ENCODE measurements around the gene ADAM29.

Gene ADAM29

DNA sequence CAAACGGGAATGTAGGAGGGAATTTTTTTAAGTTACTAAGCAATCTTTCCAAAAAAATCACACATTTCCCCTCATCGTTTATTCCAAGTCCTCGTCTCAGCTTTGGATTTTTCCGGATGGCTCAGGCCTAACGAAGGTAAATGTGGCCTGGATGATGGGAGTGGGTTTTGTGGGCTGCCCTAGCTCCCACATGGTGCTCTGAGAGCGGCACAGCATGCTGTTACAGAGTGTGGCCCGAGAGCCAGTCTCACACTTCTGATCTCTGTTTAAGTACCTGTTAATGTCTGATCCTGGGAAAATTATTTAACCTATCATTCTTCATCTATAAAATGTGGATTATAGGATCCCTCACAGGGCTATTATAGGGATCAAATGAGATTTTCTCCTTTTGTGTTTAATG lies 38.2 kb upstream of the ADAM29 start:
- TF ChIP-seq, protein P1, sequence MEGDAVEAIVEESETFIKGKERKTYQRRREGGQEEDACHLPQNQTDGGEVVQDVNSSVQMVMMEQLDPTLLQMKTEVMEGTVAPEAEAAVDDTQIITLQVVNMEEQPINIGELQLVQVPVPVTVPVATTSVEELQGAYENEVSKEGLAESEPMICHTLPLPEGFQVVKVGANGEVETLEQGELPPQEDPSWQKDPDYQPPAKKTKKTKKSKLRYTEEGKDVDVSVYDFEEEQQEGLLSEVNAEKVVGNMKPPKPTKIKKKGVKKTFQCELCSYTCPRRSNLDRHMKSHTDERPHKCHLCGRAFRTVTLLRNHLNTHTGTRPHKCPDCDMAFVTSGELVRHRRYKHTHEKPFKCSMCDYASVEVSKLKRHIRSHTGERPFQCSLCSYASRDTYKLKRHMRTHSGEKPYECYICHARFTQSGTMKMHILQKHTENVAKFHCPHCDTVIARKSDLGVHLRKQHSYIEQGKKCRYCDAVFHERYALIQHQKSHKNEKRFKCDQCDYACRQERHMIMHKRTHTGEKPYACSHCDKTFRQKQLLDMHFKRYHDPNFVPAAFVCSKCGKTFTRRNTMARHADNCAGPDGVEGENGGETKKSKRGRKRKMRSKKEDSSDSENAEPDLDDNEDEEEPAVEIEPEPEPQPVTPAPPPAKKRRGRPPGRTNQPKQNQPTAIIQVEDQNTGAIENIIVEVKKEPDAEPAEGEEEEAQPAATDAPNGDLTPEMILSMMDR (conservative IDR thresholded peaks at IDR 0.05; ENCODE audit: low read depth) = no peak
- H3K27ac ChIP-seq = no peak overlapping the region
- ChIA-PET POLR2A (ENCODE audit: low non-redundant PET) (no interaction called here), CTCF (interaction anchor here (0.6 kb wide), 2 partner anchors 845 to 943 kb away, joined by 3 to 6 read pairs; no protein-coding TSS in a partner anchor)
- no peak for DNase-seq (ENCODE audit: low spot score)

DNA sequence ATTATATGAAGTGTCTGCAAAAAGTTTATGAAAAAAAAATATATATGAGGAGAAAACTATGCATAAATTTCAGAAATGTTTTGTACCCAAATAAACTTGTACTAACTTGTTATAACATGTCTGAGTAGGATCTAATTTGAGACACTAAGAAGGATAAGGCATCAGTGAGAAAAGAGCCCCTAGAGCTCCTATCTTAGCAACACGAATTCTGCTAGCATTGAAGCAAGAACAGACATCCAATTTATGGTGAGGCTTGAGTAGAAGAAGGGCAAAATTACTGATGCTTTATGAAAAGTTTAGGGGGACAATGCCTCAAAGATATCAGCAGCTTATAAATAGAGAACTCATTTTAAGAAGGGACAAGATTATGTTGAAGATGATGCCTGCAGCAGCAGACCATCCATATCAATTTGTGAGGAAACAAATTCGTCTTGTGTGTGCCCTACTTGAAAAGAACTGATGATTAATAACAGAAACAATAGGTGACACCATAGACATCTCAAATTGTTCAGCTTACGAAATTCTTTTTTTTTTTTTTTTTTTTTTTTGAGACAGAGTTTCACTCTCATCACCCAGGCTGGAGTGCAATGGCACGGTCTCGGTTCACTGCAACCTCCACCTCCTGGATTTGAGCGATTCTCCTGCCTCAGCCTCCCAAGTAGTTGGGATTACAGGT lies 35.7 kb upstream of the ADAM29 start:
- ChIA-PET POLR2A (ENCODE audit: low non-redundant PET) (no interaction called here), CTCF (no interaction called here)
- DNase-seq (ENCODE audit: low spot score) = no peak
- H3K27ac ChIP-seq = no peak overlapping the region
- TF ChIP-seq, protein P1 (conservative IDR thresholded peaks at IDR 0.05; ENCODE audit: low read depth) = no peak

DNA sequence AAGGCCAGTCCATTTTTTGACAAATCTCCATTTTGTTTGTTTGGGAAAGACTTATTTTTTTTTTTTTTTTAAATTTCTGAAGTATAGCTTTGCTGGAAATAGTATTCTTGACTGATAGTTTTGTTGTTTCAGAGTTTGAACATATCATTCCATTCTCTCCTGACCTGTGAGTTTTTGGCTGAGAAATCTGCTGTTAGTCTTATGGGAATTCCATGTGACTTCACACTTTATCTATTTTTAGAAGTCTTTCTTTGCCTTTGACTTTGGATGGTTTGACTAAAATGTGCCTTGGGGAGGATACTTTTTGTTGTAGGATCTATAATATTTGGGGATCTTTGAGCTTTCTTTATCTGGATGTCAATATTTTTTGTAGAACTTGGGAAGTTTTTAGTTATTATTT lies 10.7 kb upstream of the ADAM29 start:
- no peak overlapping the region for H3K27ac ChIP-seq
- DNase-seq (ENCODE audit: low spot score) = no peak
- ChIA-PET CTCF (no interaction called here), POLR2A (ENCODE audit: low non-redundant PET) (no interaction called here)
- TF ChIP-seq, protein P1 (conservative IDR thresholded peaks at IDR 0.05; ENCODE audit: low read depth) = no peak

DNA sequence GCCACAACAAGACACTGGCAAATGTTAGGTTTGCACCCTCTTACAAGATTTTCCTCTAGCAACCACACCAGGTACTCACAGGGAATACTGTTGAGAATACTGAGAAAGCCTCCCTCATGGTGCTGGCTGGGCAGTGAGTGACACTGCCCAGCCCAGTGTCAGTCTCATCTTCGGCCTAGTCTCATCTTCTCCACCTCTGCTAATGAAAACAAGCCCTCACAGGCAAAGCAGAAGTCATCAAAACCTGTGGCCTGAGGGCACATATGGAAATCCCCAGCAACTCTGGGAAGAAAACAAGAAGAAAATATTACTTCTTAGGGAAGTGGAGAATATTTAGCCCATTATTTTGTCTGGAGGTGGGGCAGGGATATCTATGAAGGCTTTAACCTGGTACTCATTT lies 7.9 kb upstream of the ADAM29 start:
- POLR2A ChIA-PET (ENCODE audit: low non-redundant PET) = no interaction called here
- TF ChIP-seq, protein P1 (conservative IDR thresholded peaks at IDR 0.05; ENCODE audit: low read depth) = no peak
- no peak for DNase-seq (ENCODE audit: low spot score)
- CTCF ChIA-PET = no interaction called here
- no peak overlapping the region for H3K27ac ChIP-seq

DNA sequence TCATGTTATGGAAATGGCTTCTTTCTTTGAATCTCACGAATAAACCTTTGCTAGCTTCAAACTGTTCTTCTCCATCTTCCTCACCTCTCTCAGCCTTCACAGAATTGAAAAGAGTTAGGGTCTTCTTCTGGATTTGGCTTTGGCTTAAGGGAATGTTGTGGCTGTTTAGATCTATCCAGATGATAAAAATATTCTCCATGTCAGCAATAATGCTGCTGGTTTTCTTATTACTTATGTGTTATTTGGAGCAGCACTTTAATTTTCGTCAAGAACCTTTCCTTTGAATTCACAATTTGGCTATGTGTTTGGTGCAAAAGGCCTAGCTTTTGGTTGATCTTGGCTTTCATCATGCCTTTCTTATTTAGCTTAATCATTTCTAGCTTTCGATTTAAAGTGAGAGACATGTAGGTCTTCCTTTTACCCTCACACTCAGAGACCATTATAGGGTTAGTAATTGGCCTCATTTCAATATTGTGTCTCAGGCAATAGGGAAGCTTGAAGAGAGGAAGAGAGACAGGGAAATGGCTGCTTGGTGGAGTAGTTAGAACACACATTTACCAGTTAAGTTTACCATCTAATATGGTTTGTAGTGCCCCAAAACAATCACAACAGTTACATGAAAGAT lies 5.1 kb upstream of the ADAM29 start:
- DNase-seq (ENCODE audit: low spot score) = no peak
- no peak overlapping the region for H3K27ac ChIP-seq
- TF ChIP-seq, protein P1 (conservative IDR thresholded peaks at IDR 0.05; ENCODE audit: low read depth) = no peak
- ChIA-PET POLR2A (ENCODE audit: low non-redundant PET) (no interaction called here), CTCF (no interaction called here)

DNA sequence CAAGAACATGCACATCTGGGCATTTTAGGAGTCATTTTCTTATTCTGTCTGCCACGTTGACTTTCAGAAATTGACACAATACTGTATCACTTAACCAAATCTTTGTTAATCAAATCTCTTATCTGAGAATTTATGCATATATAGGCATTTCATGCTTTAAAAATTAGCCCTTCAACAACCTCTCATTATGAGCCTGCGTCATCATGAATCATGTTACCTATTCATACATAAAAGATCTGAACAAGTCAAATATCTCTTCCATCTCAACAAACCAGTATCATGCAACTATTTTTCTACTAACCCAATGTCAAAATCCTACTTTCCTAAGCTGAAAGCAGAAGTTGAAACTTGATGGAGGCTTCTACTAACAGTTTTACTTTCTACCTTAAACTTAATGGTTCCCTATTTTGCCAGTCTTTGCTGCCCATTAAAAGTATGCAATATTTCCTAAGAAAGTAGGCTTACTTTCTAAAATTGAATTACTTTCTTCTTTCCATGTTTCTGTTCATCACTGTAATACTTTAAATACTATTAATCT lies 1.8 kb downstream of the ADAM29 start:
- TF ChIP-seq, protein P1 (conservative IDR thresholded peaks at IDR 0.05; ENCODE audit: low read depth) = no peak
- ChIA-PET CTCF (no interaction called here), POLR2A (ENCODE audit: low non-redundant PET) (no interaction called here)
- no peak for DNase-seq (ENCODE audit: low spot score)
- no peak overlapping the region for H3K27ac ChIP-seq
